GM15510 (cell line): ENCODE measurements around the gene PEX14.

Experiments
- POLR2A ChIP-seq: IDR thresholded peaks from 3 replicates; pipeline ENCODE4 v1.6.1; 2011; ENCODE audit warnings: borderline replicate concordance; ENCODE audit not compliant: insufficient read length; ENCODE audit errors: extremely low read depth

Gene PEX14

GRCh38 chr1:10475510-10475909 is 760 bp downstream of the PEX14 start:
- no peak for TF ChIP-seq POLR2A

GRCh38 chr1:10479296-10479695 is 4.5 kb downstream of the PEX14 start:
- no peak for TF ChIP-seq POLR2A

- TF ChIP-seq POLR2A, result no peak
Observed at GRCh38 chr1:10480614-10481013, 5.9 kb downstream of the PEX14 start.

GRCh38 chr1:10484521-10484920 is 9.8 kb downstream of the PEX14 start:
- no peak for TF ChIP-seq POLR2A

GRCh38 chr1:10489291-10490055 is 14.7 kb downstream of the PEX14 start:
- TF ChIP-seq POLR2A, result no peak

GRCh38 chr1:10490286-10490970 is 15.7 kb downstream of the PEX14 start:
- no peak for TF ChIP-seq POLR2A

GRCh38 chr1:10494418-10494753 is 19.6 kb downstream of the PEX14 start:
- TF ChIP-seq POLR2A, result no peak

- no peak for TF ChIP-seq POLR2A
Observed at GRCh38 chr1:10494754-10495474, 20.2 kb downstream of the PEX14 start.

GRCh38 chr1:10495475-10495817 is 20.7 kb downstream of the PEX14 start:
- TF ChIP-seq POLR2A, result no peak

- TF ChIP-seq POLR2A, result no peak
Observed at GRCh38 chr1:10495952-10496351, 21.2 kb downstream of the PEX14 start.

- TF ChIP-seq POLR2A, result no peak
Observed at GRCh38 chr1:10497109-10497508, 22.4 kb downstream of the PEX14 start.

GRCh38 chr1:10498231-10498630 is 23.5 kb downstream of the PEX14 start:
- TF ChIP-seq POLR2A, result no peak

- no peak for TF ChIP-seq POLR2A
Observed at GRCh38 chr1:10502206-10502605, 27.5 kb downstream of the PEX14 start.

- TF ChIP-seq POLR2A, result no peak
Observed at GRCh38 chr1:10504249-10504648, 29.5 kb downstream of the PEX14 start.

GRCh38 chr1:10506677-10507047 is 31.9 kb downstream of the PEX14 start:
- TF ChIP-seq POLR2A, result no peak
